Tracheal epithelial cell (primary cell): ENCODE data around the gene IRGC. TPM values are rescaled to one million over a fixed set of nuclear protein-coding genes. Genes with fewer than 3 reads are reported as not detected.

Experiments used
- total RNA-seq: library from RNA; depleted of rRNA; stranded (reverse); fragments of >200 nt; gene quantifications from 2 replicates; pipeline ENCODE4 v1.2.1, GENCODE V29; 2014

Gene IRGC
- not detected in 2 replicates for total RNA-seq

GRCh38 chr19:43715776-43716175 is at the start of gene IRGC:
Gene IRGC, plus strand, starts transcription at chr19:43716076. Its CDS starts 2,483 bp downstream, at chr19:43718559.

GRCh38 chr19:43754503-43755255 is 38.8 kb downstream of the IRGC start, which contains the start of gene SMG9:
Gene SMG9, minus strand, starts transcription at chr19:43754962. Its CDS starts 4,221 bp downstream, at chr19:43750741.

Other genes with a start within 250 kb of the IRGC start
- gene PHLDB3, start 211.3 kb upstream of the IRGC start, total RNA-seq, result 23.1 and 29.4 TPM in 2 replicates
- 185 and 221 TPM in 2 replicates for gene ETHE1, start 188.9 kb upstream of the IRGC start, total RNA-seq
- not detected in 2 replicates for gene ZNF575, start 182.9 kb upstream of the IRGC start, total RNA-seq
- 9.6 and 12.1 TPM in 2 replicates for gene XRCC1, start 140.5 kb upstream of the IRGC start, total RNA-seq
- 0.64 and 4.1 TPM in 2 replicates for gene PINLYP, start 140.3 kb upstream of the IRGC start, total RNA-seq
- 14.1 and 18.6 TPM in 2 replicates for gene IRGQ, start 119.9 kb upstream of the IRGC start, total RNA-seq
- gene ZNF576, start 119.5 kb upstream of the IRGC start, total RNA-seq, result 10.8 and 16.2 TPM in 2 replicates
- gene SRRM5, start 104.0 kb upstream of the IRGC start, total RNA-seq, result not detected in 2 replicates
- gene ZNF428, start 96.4 kb upstream of the IRGC start, total RNA-seq, result 17.1 and 23.1 TPM in 2 replicates
- 9.6 and 13.3 TPM in 2 replicates for gene CADM4, start 76.2 kb upstream of the IRGC start, total RNA-seq
- gene PLAUR, start 45.9 kb upstream of the IRGC start, total RNA-seq, result 28.6 and 292 TPM in 2 replicates
- 3.9 and 7.5 TPM in 2 replicates for gene SMG9, start 38.9 kb downstream of the IRGC start, total RNA-seq
- gene KCNN4, start 64.9 kb downstream of the IRGC start, total RNA-seq, result 22.8 and 24.8 TPM in 2 replicates
- 1.5 and 2.7 TPM in 2 replicates for gene LYPD5, start 86.4 kb downstream of the IRGC start, total RNA-seq
- gene ZNF283, start 111.2 kb downstream of the IRGC start, total RNA-seq, result 5.1 and 11.7 TPM in 2 replicates
- gene ZNF404, start 167.9 kb downstream of the IRGC start, total RNA-seq, result 0.96 and 1.3 TPM in 2 replicates
- 8.4 and 10.7 TPM in 2 replicates for gene ZNF45, start 219.2 kb downstream of the IRGC start, total RNA-seq
- 1.7 and 2.6 TPM in 2 replicates for gene ZNF221, start 235.2 kb downstream of the IRGC start, total RNA-seq